IPS DF 19.7 (cell line): ENCODE measurements around the gene GALNT6.

Experiments used
- DNase-seq: peaks from one replicate; pipeline ENCODE4 v3.0.0-alpha.2; 2013; ENCODE audit warnings: low read depth, low spot score

GALNT6 gene

DNA sequence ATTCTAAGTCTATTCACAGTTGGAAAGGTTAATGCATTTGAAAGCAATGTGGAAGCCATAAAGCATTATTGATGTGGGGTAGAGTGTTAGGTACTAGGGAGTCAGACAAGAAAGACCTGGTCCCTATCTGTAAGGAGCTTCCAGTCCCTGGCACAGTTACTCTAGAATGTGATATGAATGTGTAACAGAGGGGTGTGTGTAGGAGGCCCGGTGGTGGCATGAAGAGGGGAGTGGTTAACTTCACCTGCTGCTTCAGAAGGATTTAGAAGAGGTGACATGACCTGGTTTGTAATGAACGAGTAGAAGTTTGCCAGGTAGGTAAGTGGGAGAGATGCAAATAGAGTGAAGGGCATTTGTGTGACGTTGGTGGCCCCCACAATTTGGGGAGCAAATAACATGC lies 15.1 kb upstream of the GALNT6 start:
- no peak for DNase-seq

DNA sequence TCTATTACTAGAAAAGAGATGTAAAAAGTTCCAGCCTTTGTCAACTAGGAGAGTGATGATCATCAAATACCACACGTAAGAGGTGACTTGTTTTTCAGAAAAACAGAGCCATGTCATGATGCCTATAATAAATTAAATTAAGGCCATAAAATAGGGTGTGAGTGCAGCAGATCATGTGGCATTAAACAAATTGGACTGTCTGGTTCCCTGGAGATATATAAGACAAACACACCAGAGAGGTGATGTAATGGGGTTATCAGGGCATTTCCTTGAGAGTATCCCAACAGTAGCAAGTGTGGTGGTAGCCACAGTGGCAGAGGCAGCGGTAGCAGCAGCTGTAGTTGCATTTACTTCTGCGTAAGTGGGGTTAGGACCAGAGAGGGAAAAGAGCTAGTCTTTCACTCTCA lies 14.6 kb upstream of the GALNT6 start:
- no peak for DNase-seq

DNA sequence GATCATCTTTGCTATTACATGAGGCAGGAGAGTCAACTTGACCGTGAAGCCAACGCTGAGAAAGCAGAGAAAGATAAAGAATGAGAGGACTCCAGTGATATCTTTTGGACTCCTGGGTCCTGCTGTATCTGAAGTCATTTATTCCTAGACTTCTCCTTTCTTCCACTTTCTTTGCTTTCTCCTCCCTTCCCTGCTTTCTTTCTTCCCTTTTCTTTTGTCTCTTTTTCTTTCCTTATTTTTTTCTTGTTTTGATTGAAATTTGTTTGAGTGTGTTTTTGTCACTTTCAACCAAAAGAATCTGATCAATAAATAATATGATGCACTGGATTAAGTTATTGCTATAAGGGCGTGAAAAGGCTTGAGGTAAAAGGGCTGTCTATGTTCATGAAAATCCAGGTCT lies 13.4 kb upstream of the GALNT6 start:
- no peak for DNase-seq

DNA sequence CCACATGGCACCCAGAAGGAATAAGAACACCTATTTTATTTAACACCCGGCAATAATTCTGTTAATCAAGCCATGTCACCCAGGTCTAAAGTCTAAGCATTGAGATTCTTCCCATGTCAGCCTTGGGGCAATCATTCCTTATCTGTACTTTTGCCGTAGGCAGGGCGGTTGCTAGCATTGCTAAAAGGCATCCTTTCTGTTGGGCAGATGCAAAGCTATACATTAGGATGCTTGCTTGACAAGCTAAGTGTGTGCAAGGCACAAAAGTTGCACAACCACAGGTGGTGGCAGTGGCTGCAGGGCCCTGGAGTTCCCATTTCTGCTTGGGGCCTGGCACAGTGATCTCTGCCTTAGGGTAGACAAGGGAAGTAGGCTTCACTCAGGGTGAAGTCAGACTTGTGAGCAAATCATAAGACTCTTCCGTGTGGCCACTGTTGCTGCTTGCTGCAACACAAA lies 12.5 kb upstream of the GALNT6 start:
- DNase-seq, result no peak

DNA sequence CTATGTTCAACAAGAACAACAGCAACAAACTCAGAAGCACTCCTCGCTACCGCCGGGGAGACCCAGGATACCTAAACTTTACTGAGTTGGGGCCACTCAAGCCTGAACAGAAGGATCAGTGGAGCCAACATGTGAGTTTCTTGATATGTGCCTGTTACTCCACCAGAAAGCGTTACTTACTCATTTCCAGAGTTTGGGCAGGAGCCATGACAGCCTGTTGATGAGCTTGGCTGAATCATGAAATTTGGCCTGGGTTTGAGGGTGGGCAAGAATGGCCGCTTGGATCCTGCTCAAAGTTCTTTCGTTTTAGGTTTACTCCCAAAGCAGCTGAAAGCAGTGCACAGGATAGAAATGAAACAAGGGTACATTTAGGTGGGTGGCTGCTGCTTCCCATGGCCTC lies 12.0 kb upstream of the GALNT6 start:
- no peak for DNase-seq

DNA sequence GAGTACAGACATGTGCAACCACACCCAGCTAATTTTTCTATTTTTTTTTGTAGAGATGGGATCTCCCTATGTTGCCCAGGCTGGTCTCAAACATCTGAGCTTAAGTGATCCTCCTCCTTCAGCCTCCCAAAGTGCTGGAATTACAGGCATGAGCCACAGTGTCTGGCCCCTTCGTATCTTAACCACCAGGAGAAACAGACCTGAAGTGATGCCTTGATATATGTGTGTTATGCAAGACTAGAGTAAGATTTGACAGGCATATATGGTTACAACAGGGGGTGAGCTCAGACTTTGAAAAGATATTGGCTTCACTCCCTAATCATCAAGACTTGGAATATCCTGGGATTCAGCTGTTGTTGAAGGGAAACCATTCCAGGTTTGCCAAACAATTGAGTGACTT lies 10.7 kb upstream of the GALNT6 start:
- DNase-seq, result no peak

DNA sequence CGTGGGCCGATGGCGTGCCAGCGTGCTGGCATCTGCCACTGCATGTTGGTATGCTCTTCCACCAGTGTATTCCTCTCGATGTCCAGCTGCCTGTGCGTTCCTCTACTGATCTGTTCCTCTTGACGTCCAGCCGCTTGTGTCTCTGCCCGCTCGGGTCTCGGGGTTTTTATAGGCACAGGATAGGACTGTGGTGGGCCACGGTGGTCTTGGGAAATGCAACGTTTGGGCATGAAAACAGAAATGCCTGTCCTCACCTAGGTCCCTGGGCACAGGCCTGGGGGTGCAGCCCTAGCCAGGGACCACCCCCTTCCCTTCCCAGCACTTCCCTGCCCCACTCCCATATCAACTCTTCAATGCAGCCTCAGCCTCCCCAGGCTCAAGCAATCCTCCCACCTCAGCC lies 10.3 kb upstream of the GALNT6 start:
- DNase-seq, result no peak

DNA sequence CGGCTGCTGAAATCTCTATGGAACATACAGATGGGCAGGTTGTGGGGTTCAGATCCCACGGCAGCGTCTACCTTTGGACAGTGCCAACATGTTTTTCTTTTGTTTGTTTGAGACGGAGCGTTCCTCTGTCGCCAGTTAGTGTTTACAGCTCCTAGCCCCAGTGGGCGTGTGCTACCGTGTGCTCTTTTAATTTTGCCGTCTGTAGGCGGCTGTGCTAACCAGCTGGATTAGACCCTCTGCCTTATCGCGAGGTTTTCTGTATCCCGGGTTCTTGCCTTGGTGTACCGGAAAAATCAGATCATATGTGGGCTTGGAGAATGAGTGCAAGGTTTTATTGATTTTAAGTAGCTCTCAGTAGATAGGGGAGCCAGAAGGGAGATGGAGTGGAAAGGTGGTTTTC lies 9.8 kb upstream of the GALNT6 start:
- DNase-seq, result no peak

DNA sequence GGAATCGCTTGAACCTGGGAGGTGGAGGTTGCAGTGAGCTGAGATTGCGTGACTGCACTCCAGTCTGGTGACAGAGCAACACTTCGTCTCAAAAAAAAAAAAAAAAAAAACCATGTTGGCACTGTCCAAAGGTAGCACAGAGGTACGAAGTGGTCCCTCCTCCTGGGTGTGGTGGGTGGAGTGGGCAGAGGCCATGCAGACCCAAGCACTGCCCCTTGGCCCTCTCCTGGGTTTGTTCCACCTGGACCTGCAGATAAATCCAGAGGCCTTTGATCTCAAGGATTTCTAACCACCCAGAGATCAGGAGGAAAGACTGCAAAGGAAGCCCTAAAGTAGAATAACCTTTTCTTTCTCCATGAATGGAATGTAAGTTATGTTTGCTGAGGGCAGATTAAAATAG lies 8.7 kb upstream of the GALNT6 start:
- no peak for DNase-seq

DNA sequence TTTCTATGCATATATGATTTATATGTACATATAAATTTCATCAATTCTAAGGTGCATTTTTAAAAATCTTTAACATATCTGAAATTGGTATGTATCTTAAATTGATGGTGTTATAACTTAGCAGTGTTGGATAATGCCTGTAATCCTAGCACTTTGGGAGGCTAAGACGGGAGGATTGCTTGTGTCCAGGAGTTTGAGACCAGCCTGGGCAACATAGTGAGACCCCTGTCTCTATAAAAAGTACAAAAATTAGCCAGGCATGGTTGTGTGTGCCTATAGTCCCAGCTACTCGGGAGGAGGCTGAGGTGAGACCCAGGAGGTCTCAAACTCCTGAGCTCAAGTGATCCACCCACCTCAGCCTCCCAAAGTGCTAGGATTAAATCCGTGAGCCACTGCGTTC lies 6.5 kb upstream of the GALNT6 start:
- no peak for DNase-seq

DNA sequence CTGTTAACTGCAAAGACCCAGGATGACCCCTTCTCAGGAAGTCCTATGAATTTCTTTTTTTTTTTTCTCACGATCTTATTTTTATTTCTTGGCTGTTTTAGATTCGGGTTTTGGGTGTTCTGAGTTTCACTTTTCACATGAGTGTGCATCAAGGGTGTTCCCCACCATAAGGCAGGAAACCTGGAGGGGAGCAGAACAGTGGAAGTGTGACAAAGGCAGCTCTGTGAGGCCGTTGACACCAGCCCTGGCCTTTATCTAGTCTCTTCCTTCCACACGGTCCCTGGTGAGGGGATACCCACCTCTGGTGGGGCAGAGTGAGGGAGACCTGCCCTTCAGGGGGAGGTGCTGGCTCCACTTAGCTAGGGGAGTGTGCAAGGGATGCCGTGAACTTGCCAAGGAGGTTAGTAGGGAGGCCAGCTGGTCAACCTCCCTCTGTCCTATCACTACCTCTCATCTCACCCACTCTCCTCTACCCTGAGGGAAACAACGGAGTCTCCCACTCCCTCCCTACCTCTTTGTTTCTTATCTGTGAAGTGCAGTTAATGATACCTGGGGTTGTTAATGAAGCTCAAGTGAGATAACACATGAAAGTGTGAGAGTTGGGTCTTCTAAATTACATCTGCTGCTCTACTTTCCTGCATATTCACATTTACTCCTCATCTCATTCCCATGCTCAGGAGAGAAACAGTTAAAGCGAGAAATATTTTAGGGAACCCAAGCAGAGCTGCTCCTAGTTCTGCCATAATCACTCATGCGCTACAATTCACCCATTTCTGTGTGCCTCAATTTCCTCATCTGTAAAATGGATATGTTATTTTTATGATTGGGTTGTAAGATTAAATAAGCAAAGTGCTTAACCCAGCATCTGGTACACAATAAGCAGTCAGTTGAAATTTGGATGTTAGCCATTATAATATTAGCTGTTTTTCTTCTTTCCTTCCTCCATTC lies 4.4 kb upstream of the GALNT6 start:
- DNase-seq, result no peak

DNA sequence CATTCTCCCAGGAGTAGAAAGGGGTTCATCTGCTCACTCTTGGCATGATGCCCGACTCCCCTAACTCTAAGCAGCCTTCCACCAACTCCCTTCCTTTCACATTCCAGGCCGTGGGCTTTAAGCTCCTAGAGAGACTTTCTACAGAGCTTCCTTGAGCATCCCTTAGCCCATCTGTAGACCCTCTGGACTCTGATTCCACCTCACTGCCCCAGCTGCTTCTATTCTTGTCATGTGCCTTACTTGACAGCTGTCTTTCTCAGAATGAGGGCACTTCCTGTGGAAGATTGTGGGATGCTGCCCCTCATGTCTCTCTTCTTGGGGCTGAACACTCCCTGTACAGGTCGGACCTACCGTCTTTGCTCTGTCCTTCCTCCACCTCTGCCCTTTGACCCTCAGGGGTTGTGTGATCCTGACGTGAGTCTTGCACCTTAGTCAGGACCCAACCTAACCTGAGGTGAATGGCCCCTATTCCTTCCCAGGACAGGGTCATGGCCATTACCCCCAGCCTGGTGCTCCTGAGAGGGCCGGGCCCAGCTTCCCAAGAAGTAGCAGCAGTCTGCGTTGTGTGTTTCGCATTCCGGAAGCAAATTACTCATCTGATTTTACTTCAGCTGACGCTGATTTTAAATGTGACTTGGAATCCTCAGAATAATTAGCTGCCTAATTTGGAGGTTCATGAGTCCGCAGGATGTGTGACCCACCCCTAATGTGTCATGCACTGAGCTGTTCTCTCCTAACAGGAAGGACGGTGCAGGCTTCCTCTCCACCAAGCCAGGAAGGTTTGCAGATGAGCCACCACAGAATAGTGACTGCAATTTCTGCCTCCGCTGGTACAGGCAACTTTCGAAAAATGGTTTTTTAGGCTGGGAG lies 2.7 kb upstream of the GALNT6 start:
- DNase-seq, result no peak

DNA sequence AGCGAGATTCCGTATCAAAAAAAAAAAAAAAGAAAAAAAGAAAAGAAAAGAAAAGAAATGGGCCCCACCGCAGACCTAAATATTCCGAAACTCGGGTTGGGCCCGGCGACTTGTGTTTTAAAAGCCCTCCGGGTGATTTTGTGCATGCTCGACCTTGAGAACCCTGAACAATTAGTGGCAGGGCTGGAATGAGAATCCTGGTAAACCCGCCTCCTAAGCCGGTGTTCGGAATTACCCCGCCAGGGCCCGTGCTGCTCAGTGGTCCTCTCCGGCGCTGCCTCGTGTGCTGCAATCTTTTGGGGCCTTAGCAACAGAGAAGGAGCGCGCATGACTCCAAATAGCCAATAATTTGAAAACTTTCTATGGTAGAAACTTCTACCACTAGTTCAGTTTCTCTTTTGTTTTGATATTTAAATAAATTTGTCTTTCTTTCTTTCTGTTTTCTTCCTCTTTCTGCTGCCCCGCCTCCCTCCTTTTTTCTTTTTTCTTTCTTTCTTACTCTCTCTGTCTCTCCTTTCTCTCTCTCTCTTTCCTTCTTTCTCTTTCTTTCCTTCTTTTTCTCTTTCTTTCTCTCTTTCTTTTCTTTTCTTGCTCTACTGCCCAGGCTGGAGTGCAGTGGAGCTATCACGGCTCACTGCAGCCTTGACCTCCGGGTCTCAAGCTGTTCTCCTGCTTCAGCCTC lies 1.5 kb upstream of the GALNT6 start:
- no peak for DNase-seq

DNA sequence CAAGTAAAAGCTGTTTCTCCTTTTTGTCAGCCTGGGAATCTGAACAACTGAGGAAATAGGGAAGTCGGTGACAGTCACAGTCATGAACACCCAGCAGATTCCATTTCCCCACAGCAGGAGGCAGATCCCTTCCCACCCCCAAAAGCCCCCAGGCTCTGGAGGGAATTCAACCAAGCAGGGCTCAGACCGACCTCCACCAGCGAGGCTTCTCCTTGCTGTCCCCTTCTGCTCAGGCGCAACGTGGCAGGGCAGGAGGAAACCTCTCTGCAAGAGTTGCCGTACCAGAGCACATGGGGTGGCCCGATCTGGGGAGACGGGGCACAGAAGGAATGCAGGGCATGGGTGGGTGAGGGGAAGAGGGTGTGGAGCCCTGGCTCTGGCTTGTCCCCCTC lies 319 bp downstream of the GALNT6 start:
- no peak for DNase-seq

DNA sequence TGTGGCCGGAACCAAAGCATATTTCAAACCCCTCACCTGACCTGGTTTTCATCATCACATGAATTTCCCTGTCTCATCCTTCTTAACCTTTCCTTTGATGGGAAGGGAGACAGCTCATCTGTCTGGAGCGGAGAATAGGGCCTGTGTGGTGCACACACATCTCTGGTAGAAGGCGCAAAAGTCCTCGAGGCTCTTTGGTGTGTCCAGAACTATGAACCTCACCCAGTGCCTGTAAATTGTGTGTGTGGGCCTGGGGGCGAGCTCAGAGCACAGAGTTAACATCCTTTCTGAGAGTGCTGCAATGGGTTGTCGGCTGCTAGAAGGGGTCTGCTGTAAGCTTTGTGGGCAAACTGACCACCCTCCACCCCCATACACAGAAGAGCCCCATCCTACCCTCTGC lies 749 bp downstream of the GALNT6 start:
- DNase-seq, result no peak

DNA sequence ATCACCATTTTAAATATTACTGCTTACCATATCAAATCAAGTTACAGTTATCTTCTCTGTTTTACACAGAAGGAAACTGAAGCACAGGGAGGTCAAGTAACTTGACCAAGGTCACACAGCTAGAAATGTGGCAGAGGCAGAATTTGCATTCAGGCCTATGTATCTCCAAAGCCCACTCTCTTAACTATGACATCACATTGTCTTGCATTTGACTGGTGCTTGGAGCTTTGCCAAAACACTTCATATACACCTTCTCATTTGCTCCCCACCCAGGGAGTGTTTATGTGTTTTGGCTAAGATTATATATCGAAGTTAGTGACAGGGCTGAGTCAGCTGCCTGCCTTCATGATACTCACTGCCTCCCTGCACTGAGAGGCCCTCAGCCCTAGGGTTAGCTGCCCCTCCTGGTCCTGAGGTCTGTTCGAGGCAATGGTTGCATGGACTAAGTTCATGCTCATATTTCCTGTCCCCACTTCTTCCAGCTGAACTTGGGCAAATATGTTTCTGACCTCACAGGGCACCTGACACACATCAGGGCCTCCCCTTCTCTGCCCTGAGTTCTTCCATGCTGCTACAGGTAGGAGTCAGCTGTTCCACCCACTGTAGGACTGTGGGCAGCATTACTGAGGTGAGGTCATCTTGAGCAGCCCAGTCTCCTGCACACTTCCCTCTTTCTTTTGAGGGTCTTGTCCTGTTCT lies 1.8 kb downstream of the GALNT6 start:
- DNase-seq, result no peak

DNA sequence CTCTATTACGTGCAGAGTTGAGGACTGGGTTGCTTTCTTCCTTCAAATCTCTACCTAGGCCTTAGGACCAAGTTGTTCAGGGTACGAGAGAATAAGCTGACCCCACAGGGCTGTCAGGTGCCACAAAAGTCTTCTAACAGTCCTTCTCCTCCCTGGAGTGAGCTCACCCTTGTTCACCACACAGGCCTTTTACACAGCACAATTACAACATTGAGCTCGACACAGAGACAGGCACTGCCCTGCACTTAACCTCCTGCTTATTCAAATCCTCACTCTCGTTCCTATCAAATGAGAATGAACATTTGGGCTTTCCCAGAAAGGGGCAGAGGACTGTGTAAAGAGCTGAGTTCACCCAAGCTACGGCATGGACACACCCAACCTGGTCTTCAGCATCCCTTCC lies 2.4 kb downstream of the GALNT6 start:
- no peak for DNase-seq

DNA sequence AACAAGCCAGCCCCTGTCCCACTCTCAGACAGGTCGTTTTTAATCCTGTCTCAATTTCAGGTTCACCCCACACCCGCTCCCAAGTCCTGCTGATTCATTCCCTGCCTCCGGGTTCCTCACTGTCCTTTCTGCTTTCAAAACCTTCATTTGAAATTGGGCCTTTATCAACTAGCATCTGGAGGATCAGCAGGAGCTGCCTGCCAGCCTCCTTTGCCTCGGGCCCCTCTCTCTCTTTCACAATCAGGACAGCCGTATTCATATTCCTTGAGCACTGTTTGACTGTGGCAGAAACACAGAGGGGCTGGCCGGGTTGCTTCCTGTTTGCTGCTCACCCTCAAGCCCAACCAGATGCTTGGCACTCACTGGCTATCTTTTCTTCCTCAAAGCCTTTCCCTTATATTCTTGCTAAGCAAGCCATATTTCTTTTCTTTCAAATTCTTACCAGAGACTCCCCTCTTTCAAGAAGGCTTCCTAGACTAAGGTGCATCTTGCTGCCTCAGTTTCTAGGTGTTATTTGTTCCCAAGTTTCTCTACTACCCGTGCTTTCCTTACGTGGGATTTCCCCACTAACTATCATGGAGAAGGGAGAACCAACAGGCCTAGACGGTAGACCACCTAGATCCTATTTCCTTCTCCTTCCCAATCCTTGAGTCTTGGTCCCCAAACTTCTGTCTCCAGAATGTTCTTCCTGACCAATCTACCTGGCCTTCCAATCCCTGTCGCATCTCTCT lies 3.0 kb downstream of the GALNT6 start:
- no peak for DNase-seq

DNA sequence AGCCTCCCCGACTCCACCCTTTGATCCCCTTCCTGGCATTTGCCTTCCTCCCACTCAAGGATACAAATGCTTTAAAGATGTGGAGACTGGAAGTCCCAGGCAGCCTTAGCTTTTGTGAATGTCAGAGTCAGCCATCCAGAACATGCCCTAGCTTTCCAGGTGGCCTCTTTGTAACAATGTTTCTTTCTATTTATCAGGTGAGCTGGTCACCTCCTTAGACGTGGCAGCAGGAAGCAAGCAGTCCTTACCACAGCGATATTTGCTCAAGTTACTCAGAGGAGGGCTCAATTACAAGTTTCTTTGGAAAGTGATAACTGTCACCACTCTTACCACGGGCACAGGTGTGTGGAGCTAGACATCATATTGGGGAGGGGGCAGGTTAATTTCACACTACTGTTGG lies 4.9 kb downstream of the GALNT6 start:
- DNase-seq, result no peak

DNA sequence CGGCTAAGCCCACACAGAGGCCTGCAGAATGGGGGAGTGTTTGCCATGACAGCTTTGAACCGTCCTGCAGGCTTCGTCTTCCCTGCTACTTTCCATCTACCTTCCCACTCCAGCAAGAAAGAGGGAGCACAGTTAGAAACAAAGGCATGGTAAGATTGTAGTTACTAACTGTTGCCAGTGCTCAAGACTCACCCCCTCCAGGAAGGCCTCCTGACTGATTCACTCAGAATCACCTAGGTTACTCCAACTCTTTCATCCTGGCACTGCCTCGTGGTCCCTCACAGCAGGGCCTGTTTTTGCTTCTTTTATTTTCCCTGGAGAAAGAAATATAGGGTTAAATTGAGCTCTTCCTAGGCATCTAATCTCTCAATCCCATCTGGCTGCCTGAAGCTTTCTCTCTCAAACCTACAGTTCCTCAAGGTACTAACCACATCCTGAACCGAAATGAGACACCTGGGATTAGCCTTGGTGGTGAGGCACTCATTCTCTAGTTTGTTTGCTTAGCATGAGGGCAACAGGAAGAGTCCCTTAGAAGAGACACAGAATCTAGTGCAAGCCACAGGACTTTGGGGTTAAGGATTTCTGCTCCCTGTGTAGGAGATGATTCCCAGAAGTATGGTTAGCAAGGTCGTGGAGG lies 7.8 kb downstream of the GALNT6 start:
- no peak for DNase-seq
